Stimulated activated naive CD4-positive, alpha-beta T cell treated with Interleukin-2 at 50 U/mL for 16 hours (primary cell): ENCODE measurements around the gene TLK1.
"Not testable (repeated sequence)": the region's sequence is repeated elsewhere in the genome, so short reads cannot be mapped to it uniquely, and the experiment has no call there.

ENCODE experiments used
- DNase-seq: peaks from one replicate; lab custom pipeline; 2025; lab: John Stamatoyannopoulos, UW

The TLK1 gene

DNA sequence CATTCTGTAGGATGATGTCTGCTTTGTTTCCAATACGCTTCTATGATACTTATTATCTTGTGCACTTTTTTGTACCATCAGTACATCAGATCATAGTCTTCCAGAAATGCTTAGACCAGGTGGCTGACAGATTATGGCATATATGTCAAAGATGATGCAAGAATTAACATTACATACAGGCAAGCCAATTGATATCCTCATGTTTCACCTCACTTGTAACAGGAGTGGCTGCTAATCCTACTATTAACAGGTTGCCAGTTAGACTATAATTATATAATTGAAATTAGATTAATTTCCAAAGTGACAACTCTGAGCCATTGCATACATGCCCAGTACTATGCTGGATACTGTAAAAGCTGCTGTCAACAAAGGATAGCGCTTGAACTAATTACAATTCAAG lies 77.2 kb downstream of the TLK1 start:
- no peak for DNase-seq

DNA sequence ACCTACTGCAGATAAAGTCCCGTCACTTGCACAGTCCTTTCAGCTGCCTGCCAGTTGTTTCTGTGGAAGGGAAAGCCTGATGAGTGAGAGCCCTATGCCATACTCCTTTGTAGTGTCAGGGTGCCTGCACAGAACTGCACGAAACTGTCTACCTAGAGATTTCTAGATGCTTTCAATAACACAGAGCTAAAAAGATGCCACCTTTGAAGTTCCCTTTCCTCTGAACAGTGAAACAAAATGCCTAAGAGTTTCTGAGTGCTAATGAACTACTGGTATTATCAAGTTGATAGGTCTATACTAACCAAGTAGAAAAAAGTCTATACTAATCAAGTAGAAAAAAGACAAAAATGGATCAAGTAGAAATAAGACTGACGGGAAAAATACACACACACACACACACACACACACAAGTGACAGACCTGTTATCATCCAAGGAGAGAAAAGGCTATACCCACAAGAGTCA lies 79.0 kb downstream of the TLK1 start:
- no peak for DNase-seq

DNA sequence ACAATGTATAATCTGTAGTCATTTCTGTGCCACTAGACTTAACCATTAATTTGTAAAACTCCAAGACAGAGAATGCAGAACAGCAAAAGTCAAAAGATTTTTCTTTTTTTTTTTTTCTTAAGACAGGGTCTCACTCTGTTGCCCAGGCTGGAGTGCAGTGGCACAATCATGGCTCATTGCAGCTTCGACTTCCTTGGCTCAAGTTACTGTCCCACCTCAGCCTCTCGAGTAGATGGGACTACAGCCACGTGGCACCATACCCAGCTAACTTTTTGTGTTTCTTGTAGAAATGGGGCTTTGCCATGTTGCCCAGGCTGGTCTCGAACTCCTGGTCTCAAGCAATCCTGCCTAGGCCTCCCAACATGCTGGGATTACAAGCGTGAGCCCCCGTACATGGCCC lies 80.1 kb downstream of the TLK1 start:
- DNase-seq = no peak

DNA sequence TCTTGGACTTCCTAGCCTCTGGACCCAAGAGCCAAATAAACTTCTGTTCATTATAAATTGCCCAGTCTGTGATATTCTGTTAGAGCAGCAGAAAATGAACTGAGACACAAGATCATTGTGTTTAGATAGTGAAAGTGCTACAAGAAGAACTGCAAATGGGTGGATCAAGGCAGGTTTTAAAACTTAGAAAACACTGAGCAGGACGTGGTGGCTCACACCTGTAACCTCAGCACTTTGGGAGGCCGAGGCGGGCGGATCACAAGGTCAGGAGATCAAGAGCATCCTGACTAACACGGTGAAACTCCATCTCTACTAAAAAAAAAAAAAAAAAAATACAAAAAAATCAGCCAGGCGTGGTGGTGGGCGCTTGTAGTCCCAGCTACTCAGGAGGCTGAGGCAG lies 84.3 kb downstream of the TLK1 start:
- not testable (repeated sequence) for DNase-seq

DNA sequence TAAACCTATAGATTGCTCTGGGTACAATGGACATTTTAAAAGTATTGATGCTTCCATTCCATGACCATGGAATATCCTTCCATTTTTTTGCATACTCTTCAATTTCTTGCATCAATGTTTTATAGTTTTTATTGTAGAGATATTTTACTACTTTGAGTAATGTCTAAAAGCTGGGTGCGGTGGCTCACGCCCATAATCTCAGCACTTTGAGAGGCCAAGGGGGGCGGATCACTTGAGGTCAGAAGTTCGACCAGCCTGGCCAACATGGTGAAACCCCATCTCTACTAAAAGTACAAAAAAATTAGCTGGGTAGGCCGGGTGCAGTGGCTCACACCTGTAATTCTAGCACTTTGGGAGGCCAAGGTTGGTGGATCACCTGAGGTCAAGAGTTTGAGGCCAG lies 88.5 kb downstream of the TLK1 start:
- DNase-seq = no peak

DNA sequence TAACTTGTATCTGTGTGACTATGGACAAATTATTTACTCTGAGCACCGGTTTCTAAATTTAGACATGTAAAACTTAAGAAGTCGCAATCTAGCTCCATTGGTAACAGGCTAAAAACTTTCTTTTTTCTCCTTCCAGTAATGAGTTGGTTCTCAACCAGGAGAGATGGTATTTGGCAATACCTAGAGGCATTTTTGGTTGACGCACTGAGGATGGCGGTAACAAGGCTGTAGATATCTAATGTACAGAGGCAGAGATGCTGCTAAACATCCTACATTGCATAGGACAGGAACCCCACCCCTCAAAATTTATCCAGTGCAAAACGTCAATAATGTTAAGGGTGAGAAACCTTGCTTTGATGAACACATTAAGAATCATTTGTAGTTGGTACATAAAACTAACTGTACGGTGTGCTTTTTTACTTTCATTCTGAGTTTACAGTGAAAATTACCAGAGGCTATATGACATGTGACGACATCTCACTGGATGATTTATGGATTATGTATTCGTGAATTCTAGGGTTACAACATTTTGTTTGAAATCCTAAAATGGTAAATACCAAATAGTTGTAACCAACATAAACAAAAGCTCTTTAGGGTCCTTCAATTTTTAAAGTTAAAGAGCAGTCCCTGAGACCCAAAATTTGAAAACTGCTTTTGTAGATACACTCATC lies 91.3 kb downstream of the TLK1 start:
- DNase-seq = no peak

DNA sequence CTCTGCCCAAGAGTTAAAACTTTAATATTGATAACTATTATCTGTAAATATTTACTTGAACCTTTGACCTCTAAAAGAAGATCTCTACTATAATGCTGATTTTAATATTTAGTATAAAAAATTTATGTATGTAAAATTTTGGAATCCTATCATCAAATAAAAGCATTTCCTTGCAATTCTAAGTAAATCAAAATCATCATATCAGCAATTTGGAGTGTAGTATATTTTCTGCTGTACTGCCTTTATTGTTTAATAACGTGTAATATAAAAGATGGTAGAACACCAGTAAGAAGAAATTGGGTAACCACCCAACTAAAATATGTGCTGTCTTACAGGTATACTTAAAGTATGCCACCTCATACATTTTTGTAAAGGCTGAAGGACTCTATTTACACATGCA lies 94.6 kb downstream of the TLK1 start:
- DNase-seq = no peak

DNA sequence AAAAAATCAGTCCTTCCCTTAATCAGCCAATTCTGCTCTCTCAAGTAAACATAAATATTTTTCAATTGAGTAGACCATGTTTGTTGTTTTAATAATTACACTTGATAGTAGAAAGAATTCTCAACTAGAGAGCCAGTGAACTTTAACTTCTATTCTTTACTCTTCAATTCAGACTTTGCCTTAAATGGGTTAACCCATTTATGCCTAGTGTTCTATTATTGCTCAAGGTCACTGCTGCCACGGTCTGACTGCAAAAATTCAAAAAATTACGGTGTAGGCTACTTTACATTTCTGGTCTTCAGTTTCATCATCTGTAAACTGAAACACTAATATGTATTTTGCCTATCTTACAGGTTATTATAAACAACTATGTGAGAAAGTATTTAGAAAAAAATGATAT lies 103.1 kb downstream of the TLK1 start:
- DNase-seq = no peak

DNA sequence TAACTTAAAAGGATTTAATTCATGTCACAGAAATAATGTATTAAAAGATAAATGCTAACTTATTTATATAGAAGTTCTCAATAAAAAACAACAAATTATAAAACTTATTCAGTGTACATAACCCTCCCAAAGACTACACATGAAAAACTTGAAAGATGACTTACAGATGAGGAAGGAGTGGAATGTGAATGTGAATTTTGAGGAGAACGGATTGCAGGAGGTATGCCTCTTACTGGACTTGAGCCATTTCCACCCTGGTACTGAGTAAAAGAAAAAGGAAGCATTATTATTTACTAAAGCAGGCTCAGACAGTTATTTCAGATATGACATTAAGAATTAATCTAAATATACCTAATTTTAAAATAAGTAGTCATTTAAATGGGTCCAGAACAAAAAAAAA lies 104.4 kb downstream of the TLK1 start:
- DNase-seq = no peak

DNA sequence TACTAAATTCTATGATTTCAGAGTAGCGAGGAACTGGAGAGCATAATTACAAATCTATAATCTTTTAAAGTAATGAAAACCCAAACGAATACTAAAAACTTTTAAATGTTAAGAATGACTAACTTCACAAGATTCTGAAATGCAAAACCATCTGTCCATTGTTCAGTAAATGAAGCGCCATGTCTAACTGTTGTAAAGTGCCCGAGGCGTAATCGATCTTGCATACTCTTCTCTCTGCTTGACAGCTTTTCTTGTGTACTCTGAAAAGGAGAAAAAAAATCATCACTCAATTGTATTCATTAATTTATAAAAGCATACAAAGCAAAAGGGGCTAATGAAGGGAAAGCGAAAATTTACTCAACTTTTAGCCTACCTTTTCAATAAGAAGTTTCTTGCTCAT lies 111.0 kb downstream of the TLK1 start:
- no peak for DNase-seq

DNA sequence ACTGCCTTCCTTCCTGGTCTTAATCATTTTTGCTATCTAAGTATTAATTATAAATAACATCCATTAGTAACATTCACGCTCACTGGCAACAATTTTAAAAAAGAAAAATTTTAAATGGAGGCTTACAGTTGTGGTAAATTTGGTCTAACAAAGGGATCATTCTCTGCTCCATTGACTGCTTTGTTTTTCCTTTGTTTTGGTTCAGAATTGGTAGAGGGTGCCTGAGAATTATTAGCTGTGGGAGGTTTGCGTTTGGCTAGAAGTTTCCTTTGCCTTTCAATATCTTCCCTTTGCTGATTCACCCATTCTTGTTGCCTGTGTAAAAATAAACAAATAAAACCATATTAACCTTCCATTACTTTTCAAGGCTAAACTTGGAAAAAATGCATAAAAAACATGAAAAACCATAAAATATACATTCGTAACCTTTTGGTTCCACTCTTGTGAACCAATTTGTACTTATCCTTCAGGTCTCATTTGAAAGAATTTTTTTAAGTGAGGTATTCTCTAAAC lies 114.6 kb downstream of the TLK1 start:
- DNase-seq = no peak

DNA sequence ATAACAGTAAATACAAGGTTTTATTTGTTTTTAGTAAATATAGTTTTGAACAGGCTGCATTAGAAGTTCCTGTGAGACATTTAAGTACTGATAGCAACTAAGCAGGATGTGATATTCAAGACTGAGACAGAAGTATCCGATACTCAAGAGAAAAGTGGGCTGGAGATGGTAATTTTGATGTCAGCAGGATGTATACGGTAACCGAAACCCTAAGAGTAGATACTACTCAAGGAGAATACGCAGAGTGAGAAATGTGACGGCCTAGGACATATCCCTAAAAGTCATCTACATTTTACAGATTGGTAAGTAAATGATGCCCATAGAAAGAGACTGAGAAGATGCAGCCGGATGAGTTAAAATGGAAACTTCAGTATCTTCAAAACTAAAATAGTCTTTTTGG lies 116.3 kb downstream of the TLK1 start:
- no peak for DNase-seq

DNA sequence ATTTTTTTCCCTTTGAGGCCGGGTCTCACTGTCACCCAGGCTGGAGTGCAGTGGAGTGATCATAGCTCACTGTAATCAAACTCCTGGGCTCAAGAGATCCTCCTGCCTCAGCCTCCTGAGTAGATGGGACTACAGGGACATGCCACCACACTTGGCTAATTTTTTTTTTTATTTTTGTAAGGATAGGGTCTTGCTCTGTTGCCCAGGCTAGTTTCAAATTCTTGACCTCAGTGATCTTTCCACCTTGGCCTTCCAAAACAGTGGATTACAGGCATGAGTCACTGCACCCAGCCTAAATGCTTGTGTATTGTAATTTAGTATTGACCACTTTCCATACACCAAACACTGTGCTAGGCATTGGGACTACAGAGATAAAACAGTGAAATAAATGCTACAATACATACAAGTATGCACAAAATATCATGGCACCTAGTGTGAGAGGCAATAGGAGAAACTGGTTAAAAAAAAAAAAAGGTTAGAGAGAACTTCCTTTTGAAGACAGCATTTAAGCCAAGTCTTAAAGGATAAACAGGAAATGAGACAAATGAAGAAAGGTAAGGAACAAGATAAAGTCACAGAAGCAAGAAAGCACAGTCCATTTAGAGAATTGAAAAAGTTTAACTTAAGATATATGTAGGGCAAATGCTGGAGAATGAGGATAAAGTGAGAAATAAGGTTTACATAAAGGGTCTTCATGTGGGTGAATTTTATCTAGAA lies 118.3 kb downstream of the TLK1 start:
- DNase-seq = no peak

DNA sequence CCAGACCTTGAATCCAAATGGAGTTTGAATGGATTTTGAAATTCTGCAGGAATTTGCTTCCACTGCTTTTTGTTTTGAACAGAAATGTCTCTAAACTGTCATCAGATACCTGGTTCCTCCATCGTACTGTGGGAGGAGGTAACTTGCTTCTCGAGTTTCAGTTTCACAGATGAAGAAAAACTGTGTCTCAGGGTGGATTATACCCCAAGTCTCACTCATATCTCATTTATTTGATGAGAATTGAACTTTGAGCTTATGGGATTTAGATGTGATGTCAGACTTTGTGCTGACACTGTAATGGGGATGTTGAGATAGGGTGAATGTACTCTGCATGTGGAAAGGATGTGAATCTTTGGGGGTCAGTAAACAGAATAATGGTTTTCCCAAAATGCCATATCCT lies 124.2 kb downstream of the TLK1 start:
- DNase-seq = no peak

DNA sequence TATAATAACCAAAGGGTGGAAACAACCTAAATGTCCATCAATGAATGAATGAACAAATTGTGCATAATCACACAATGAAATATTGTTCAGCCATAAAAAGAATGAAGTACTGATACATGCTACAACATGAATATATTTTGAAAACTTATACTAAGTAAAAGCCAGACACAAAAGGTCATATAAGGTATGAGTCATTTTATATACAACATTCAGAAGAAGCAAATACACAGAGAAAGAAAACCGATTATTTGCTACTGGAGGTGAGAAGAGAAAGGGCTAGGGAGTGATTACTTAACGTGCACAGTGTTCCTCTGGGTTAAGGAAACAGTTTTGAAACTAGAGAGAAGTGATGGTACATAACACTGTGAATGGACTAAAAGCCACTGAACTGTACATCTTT lies 126.4 kb downstream of the TLK1 start:
- DNase-seq = no peak

DNA sequence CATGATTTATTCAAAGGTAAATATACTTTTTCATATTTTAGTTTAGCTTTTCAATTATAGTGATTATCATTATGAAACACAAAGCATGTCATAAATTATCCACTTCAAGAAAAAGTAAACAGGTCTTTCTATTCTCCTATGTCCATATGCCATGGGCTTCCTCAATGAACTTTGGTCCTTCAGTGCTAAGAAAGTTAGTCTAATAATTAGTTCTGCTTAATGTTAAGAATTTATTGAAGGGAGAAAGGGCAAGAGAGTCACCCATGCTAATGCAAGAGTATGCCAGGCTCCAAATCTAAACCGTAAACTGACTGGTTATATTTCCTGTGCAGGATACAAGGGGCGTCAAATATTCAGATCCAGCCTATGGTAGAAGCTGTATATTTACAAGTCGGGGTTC lies 135.5 kb downstream of the TLK1 start:
- no peak for DNase-seq

DNA sequence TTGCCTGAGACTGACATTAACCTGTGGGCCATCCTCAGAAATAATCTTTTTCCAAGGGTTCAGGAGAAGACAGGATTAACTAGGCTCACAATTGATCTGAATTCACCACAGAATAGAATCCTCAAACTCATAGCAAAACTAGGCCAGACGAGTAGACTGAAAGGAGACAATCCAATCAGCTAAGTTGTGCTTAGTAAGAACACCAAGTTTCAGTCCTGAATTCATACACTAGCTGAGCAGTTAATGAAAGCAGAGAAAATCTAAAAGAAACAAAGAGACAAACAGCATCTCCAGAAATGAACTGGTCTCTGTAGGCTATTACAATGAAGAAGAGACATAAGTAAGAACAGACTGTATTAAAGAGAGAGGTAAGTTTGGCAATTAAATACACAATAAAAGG lies 142.2 kb downstream of the TLK1 start:
- DNase-seq = no peak

DNA sequence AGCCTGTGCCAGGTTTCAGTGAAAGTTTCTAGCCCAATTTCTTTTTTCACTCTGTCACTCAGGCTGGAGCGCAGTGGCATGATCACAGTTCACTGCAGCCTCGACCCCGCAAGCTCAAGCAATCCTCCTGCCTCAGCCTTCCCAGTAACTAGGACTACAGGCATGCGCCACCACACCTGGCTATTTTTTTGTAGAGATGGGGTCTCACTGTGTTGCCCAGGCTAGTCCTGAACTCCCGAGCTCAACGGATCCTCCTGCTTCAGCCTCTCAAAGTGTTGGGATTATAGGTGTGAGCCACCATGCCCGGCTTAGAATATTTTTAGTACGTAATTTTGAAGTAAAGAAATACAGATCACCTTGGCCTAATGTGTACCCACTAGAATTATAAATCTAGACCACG lies 144.6 kb downstream of the TLK1 start:
- no peak for DNase-seq

DNA sequence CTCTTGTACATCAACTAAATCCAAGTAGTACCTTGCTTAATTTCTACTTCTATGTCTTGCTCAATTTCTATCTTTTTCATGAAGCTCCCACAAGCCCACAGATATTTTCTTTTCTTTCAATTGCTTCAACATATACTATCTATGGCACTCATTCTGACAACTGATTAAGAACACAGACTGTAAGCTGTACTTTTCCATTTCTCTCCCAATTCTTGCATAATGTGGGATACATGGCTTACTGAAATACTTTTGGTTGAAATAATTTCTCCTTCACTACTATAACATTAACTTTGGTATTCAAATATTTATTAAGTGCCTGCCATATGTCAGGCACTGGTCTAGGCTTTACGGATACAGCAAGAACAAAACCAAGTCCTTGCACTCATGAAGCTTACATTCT lies 146.8 kb downstream of the TLK1 start:
- no peak for DNase-seq

DNA sequence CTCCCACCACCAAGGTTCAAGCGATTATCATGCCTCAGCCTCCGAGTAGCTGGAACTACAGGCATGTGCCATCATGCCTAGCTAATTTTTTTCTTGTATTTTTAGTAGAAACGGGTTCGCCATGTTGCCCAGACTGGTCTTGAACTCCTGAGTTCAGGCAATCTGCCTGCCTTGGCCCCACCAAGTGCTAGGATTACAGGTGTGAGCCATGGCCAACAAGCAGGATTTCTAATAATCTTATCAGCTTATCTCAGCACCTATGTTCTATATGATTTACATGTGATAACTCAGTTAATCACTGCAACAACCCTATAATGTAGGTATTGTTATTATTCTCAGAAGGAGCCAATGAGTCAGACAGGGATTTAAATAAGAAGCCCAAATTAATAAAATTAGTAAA lies 151.3 kb downstream of the TLK1 start:
- no peak for DNase-seq

DNA sequence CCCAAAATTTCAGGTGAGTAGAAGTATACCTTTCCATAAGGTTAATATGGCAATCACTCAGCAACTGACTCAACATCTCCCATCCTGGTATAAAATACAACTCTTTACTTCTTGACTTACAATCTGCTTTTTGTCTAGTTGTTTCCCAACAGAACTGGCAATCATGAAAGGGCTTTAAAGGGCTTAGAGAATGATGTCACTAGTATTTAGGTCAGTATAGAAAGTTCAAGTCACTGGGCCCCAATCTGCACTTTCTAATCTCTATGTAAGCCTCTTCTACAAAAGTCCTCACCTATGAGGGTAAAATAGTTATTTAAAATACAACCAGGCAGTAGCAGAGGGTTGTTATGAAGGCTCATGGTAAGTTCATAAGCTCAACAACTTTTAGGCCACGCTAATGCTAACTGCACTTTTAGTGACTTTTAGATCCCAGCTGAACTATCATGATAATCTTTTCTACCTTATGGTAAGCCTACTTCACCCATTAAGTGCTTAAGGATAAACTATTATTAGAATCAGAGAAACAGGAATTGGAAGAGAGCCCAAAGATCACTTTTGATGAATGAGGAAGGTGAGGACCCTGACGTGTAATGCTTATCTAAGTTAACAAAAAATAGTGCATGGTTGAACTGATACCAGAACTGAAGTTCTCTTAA lies 152.0 kb downstream of the TLK1 start:
- no peak for DNase-seq

DNA sequence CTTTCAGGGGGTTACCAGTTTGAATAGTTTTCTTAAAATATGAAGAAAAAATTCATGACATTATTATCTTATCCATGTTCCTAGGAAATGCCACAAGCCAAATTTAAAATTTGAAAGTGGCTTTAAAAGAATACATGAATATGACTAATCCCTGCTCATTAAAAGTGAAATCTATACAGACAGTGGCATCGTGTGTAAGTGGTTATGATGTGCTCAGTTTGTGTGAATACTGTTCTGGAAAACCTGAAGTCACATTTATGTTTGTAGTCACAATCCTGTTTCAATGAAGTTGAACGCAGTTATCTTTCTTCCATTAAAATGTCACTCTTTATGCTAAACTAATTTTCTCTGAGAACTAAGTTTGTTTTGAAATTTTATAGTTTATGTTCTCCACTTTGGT lies 155.9 kb downstream of the TLK1 start:
- DNase-seq = no peak

DNA sequence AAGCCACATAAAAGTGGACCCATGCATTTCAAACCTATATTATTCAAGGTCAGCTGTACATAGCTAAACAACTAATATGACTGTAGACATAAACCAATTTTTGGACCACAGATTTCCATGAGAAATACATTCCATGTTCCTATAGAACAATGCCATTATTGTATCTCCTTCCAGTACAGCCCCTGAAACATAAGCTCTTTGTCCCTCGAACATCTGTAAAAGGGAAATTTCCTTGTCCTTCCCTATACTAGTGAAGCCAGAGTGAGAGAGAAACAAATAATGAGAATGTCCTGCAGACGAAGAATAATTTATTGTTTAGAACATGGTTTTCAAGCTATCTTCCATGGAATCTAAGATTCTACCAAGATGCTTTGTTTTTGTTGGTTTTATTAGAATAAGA lies 156.3 kb downstream of the TLK1 start:
- DNase-seq = no peak
